Medulla oblongata (tissue), 1 donor: ENCODE measurements around the gene ABCC2.
"Not testable (repeated sequence)": the region's sequence is repeated elsewhere in the genome, so short reads cannot be mapped to it uniquely, and the experiment has no call there.

Experiments used
- DNase-seq: peaks from one replicate; pipeline ENCODE4 v3.0.0-alpha.2; 2015; ENCODE audit errors: extremely low spot score

The ABCC2 gene

DNA sequence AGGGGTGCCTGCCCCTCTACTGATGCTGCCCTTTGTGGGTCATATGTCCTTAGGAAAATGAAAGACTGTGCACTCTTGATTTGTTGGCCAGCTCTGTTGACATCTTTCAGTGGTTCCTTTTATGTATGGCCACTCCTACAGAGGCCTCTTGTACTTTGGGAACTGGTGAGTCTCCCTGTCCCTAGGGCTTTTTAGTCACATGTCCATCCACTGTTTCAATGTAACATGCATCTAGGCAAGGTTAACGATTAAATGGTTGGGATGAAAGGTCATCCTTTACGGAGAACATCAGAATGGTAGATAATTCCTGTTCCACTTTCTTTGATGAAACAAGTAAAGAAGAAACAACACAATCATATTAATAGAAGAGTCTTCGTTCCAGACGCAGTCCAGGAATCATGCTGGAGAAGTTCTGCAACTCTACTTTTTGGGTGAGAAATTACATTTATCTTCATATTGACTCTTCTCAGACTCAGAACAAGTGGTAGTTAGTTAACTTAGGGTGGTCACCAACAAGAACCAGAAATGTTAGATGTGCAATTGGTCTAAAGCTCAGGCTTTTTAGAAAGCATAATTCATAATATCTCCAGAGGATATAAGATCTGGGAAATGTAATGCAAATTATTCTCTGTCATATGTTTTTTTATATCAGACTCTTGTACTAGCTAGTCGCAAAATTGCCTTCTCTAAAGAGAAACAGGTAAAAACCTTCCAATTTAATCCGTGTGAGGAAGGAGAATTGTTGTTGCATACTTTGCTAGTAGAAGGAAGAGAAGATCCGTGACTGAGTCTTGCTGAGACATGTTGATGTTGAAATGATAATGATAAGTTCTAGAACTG is at the start of gene ABCC2:
TSS of gene ABCC2 (plus strand) at position 194 of the 840 bp plus-strand sequence. CDS start at position 399, 205 bp downstream.
- no peak for DNase-seq

GRCh38 chr10:99733366-99733765 is 49.1 kb upstream of the ABCC2 start:
- no peak for DNase-seq

DNA sequence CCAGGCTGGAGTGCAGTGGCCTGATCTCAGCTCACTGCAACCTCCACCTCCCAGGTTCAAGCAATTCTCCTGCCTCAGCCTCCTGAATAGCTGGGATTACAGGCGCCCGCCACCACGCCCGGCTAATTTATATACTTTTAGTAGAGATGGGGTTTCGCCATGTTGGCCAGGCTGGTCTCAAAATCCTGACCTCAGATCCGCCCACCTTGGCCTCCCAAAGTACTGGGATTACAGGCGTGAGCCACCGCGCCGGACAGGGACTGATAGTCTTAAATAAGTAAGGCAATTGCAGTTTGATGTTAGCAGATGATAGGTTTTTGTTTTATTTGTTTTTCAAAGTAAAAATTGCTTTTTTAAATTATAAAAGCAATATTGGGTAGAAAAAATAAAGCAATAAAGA is 48.3 kb upstream of the ABCC2 start:
- DNase-seq: not testable (repeated sequence)

DNA sequence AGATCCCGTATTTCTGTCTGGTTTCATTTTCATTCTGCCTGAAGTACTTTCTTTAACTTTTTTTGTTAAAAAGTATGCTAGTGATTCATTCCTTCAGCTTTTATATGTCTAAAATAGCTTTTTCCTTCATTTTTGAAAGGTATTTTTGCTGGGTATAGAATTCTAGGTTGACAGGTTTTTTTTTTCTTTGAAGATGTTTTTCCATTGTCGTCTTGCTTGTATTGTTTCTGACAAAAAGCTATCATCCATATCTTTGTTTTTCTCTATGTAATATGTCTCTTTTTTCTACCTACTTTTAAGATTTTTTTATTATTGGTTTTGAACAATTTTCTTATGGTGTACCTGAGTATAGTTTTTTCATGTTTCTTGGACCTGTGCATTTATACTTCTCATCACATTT is 42.2 kb upstream of the ABCC2 start:
- DNase-seq: no peak

DNA sequence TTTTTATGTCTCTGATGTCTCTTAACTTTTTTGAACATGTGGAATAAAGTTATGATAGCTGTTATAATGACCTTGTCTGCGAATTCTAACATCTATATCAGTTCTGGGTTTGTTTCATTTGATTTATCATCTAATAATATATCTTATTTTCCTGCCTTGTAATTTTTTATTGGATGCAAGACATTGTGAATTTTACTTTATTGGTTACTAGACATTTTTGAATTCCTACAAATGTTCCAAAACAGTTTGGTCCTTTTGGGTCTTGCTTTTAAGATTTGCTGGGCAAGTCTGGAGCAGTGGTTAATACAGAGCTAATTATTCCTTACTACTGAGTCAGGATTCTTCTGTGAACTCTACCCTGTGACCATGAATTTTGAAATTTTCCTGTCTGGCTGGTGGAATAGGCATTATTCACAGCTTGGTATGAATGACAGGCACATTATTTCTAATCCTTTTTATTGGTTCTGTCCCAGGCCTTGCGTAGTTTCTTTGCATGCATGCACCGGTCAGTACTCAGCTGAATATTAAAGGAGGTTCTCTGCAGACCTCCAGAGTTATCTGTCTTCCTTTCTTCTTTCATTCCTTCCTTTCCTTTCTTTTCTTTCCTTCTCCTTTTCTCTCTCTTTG is 41.4 kb upstream of the ABCC2 start:
- no peak for DNase-seq

- DNase-seq: no peak
These were observed 40.2 kb upstream of the ABCC2 start for GRCh38 chr10:99742254-99742653.

DNA sequence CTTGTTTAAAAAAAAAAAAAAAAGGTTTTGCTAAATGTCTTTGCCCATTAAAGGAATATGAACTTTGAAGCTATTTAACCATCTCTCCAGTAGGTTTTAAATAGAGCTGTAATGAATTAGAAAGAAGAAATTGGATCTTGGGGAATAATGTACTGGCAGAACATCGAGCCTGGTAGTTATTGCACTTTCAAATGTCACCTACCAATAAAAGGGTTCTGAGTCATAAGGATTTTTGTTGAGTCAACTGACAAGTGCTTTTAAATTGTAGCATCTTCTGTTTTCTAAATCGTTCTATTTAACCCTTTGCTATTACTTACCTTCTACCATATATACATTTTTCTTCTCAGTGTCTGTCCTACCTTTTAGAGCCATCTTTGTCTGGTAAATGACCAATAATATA is 39.7 kb upstream of the ABCC2 start:
- no peak for DNase-seq

DNA sequence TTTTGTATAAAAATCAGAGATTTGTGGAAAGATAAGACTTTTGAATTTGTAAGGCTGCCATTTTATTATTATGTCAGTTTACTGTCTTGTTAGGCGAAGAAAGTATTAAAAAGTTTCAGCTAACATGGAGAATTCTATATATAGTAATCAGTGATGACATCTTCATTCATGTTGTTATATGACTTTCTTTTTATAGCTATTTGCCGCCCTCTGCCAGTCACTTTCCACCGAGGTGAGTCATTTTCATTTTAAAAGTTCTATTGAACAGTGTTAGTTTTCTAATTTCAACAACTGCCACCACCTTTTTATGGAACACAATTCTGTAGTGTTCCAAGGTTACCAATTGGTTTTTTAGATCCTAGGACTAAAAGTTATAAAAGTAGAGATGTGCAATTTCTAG is 38.6 kb upstream of the ABCC2 start:
- DNase-seq: no peak

- DNase-seq: not testable (repeated sequence)
These were observed 36.3 kb upstream of the ABCC2 start for GRCh38 chr10:99746166-99746565.

- no peak for DNase-seq
These were observed 33.5 kb upstream of the ABCC2 start for GRCh38 chr10:99748823-99749451.

DNA sequence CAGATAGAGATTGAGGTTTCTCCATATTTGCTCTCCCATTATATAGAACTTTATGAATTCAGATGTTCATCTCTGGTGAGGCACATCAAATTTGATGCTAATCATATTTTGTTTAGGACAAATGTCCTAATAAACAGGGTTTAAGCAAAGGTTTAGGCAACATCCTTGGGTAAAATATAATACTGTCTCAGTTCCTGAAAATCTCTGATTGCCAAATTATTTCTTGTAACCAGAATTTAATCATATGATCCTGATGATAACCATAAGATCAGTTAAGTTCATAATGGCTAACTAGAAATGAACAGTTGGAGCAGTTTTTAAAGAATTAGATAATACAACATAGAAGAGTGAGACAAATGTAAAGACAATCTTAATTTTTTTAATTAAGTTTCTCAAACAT is 31.8 kb upstream of the ABCC2 start:
- DNase-seq: no peak

DNA sequence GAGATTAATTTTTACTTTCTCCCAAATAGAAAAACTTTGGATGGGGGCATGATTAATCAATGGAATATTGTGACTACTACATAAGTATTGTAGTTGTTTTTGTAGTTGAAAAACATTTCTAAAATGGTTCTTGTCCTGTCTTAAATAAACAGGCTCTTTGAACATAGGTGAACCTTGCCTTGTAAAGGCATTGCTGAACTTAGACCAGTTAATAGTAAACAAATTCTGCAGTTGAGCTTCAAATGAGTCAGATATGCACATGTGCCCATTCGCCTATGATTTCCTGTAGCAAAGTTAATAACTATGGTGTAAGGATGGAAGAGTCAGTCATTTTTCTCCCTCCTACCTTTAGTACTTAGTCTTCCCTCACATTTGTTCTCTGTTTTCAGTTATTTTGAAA is 27.8 kb upstream of the ABCC2 start:
- no peak for DNase-seq

- no peak for DNase-seq
These were observed 26.3 kb upstream of the ABCC2 start for GRCh38 chr10:99756159-99756558.

- DNase-seq: no peak
These were observed 24.1 kb upstream of the ABCC2 start for GRCh38 chr10:99758211-99758891.

GRCh38 chr10:99760321-99760720 is 22.1 kb upstream of the ABCC2 start:
- DNase-seq: no peak

GRCh38 chr10:99761365-99761764 is 21.1 kb upstream of the ABCC2 start:
- no peak for DNase-seq

- no peak for DNase-seq
These were observed 16.7 kb upstream of the ABCC2 start for GRCh38 chr10:99765672-99766301.

DNA sequence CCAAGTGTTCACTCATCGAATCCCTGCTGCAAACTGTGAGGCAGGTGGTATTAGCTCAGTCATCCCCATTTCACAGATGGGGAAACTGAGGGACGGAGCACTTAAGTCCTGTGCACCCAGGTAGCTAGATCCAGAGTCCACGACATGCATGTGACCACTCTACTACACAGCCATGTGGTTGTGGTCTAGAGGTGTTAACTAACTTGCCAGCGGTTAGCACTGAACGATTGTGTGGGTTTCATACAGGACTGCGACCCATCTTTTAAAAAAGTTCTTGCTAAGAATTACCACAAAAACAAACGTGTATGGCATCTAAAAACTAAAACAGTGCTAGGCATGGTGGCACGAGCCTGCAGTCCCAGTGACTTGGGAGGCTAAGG is 16.1 kb upstream of the ABCC2 start:
- no peak for DNase-seq

DNA sequence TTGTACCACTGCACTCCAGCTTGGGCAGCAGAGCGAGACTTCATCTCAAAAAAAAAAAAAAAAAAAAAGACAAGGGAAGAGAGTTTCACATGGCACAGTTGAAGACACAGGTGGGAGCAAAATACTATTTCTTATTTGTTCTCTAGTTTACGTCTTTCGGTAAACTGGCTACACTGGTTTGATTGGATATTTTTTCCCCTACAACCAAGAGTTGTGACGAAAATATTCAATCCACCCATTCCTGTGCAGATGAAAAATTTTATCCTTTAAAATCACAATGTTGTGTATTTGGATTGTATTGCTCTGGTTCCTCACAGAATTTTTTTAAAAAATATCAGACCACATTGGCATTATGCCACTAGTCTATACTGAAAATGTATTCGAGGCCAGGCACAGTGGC is 14.5 kb upstream of the ABCC2 start:
- DNase-seq: no peak

- DNase-seq: no peak
These were observed 13.9 kb upstream of the ABCC2 start for GRCh38 chr10:99768556-99768955.

- no peak for DNase-seq
These were observed 12.7 kb upstream of the ABCC2 start for GRCh38 chr10:99769706-99770105.
